SK-N-SH (cell line): ENCODE results near the gene CDH7.

ENCODE experiments used
- FOSL2 ChIP-seq: IDR thresholded peaks from 2 replicates; pipeline ENCODE4 v1.4.0; 2012; ENCODE audit warnings: low read depth, mild to moderate bottlenecking, moderate library complexity, borderline replicate concordance
- FOXJ3 ChIP-seq: sonication (generic); formaldehyde crosslinking; IDR thresholded peaks from 2 replicates; pipeline ENCODE4 v1.5.1; 2020; ENCODE audit warnings: mild to moderate bottlenecking, missing genetic modification reagents
- TF ChIP-seq, protein P1 (sequence below): fragments of 200-600 bp; sonication (generic); IDR thresholded peaks from 2 replicates; pipeline ENCODE4 v1.6.1; 2017; ENCODE audit warnings: antibody characterized with exemption, mild to moderate bottlenecking, moderate library complexity

DNA sequence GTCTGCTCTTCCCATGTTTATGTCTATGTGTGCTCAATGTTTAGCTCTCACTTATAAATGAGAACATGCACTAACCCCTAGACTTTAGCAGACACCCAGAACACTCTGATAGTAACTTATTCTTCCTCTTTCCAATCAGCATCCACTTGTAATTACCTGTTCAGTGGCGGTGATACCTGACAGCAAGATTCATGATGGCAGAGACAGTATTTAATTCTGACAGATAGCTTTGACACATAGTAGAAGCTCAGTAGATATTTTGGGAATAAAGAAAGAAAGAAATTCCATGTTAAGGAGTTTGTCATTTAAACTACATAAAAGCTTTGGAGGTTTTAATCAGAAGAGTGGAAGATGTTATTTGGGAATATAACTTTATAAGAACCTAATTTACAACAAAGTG is 171.3 kb downstream of the CDH7 start:
- TF ChIP-seq FOXJ3 (CRISPR knock-in tag) (no peak), FOSL2 (no peak)
- TF ChIP-seq, protein P1, sequence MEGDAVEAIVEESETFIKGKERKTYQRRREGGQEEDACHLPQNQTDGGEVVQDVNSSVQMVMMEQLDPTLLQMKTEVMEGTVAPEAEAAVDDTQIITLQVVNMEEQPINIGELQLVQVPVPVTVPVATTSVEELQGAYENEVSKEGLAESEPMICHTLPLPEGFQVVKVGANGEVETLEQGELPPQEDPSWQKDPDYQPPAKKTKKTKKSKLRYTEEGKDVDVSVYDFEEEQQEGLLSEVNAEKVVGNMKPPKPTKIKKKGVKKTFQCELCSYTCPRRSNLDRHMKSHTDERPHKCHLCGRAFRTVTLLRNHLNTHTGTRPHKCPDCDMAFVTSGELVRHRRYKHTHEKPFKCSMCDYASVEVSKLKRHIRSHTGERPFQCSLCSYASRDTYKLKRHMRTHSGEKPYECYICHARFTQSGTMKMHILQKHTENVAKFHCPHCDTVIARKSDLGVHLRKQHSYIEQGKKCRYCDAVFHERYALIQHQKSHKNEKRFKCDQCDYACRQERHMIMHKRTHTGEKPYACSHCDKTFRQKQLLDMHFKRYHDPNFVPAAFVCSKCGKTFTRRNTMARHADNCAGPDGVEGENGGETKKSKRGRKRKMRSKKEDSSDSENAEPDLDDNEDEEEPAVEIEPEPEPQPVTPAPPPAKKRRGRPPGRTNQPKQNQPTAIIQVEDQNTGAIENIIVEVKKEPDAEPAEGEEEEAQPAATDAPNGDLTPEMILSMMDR: no peak
